Measurements from ENCODE around the gene RBM17.
"Not testable (repeated sequence)": the region's sequence is repeated elsewhere in the genome, so short reads cannot be mapped to it uniquely, and the experiment has no call there.

Gene RBM17

DNA sequence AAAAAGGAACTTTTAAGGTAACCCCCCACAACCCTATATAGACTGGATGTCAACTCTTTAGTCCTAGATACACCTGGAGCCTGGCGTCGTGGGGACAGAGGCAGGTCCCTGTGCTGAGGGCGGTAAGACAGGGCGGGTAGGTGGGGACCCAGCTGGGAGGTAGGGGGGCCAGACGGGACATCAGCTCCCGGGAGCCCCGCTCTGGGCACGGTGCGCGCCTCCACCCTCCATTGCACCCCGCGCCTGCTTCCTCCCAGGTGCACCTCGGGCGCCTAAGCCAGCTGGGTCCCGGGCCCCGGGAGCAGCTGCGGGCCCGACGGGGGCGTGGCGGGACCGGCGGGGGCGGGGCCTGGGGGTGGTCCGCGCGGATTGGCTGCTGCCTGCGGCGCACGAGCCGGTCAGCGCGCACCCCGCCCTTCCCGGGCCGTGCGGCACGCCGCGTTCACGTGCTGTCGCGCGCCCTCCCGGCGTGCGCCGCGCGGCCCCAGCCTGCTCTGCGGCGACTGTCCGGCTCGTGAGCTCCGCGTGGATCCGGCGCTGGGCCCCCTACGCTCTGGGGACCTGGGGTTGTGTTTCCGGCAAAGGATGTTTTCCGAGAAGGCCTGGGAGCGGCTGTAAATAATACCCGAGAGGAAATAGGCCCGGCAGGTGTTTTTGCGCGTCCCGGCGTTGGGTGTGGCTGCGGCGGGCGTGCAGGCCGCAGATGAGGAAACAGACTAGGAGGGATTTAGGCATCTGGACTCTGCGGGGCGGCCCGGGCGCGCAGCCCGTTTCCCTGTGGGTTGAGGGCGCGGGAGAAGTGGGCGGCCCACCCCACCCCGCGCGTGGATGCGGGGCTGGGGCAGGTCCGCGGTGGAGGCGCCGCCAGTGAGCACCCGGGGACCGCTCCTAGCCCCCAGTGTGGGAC is 74.8 kb downstream of the RBM17 start:
- DNase-seq (ENCODE audit: low read depth) = peak; percentile 86
- TF ChIP-seq, protein P1, sequence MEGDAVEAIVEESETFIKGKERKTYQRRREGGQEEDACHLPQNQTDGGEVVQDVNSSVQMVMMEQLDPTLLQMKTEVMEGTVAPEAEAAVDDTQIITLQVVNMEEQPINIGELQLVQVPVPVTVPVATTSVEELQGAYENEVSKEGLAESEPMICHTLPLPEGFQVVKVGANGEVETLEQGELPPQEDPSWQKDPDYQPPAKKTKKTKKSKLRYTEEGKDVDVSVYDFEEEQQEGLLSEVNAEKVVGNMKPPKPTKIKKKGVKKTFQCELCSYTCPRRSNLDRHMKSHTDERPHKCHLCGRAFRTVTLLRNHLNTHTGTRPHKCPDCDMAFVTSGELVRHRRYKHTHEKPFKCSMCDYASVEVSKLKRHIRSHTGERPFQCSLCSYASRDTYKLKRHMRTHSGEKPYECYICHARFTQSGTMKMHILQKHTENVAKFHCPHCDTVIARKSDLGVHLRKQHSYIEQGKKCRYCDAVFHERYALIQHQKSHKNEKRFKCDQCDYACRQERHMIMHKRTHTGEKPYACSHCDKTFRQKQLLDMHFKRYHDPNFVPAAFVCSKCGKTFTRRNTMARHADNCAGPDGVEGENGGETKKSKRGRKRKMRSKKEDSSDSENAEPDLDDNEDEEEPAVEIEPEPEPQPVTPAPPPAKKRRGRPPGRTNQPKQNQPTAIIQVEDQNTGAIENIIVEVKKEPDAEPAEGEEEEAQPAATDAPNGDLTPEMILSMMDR (conservative IDR thresholded peaks at IDR 0.05; ENCODE audit: low read length) = no peak
- H3K4me3 ChIP-seq (ENCODE audit: low read length) = peak overlapping the region; percentile 80

DNA sequence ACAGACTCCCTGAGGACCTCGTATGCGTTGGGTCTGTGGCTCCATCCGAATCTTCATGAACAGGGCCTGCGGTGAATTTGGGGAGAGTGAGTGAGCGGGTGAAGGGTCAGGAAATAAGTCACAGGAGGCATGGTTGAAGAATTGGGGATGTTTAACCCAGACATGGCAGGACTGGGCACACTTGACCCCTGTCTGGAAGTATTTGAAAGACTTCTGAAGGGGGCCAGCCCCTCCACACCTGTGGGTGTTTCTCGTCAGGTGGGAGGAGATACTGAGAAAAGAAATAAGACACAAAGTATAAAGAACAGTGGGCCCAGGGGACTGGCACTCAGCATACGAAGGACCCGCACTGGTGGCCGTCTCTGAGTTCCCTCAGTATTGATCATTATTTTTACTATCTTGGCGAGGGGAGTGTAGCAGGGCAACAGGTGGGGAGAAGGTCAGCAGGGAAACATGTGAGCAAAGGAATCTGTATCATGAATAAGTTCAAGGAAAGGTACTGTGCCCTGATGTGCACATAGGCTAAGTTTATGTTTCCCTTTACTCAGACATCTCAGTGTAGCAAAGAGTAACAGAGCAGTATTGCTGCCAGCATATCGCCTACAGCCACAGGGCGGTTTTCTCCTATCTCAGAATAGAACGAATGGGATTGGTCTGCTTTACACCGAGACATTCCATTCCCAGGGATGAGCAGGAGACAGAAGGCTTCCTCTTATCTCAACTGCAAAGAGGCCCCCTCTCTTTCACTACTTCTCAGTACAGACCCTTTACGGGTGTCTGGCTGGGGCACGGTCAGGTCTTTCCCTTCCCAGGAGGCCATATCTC is 75.6 kb downstream of the RBM17 start:
- DNase-seq (ENCODE audit: low read depth) = no peak
- peak overlapping the region; percentile 80 for H3K4me3 ChIP-seq (ENCODE audit: low read length)
- TF ChIP-seq, protein P1 (conservative IDR thresholded peaks at IDR 0.05; ENCODE audit: low read length) = no peak

DNA sequence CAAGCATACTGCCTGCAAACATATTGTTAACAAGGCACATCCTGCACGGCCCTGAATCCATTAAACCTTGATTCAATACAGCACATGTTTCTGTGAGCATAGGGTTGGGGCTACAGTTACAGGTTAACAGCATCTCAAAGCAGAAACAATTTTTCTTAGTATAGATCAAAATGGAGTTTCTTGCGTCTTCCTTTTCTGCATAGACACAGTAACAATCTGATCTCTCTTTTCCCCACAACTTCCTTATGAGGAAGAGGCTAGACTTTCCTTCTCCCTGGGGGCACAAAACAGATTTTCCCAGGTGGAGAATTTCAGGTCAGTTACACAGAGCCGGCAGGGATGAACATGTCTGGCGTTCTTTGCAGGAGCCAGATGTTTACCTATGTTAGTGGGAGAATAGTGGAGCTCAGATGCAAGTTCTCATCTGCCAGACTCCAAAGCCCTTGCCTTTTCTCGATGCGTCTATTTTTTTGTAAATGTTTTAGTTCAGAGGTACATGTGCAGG is 76.4 kb downstream of the RBM17 start:
- DNase-seq (ENCODE audit: low read depth) = no peak
- H3K4me3 ChIP-seq (ENCODE audit: low read length) = no peak overlapping the region
- TF ChIP-seq, protein P1 (conservative IDR thresholded peaks at IDR 0.05; ENCODE audit: low read length) = no peak

DNA sequence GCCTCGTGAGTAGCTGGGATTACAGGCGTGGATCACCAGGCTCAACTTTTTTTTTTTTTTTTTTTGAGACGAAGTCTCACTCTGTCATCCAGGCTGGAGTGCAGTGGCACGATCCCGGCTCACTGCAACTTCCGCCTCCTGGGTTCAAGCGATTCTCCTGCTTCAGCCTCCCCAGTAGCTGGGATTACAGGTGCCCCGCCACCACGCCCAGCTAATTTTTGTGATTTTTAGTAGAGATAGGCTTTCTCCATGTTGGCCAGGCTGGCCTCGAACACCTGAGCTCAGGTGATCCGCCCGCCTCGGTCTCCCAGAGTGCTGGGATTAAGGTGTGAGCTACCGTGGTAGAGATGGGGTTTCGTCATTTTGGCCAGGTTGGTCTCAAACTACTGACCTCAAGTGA is 77.1 kb downstream of the RBM17 start:
- DNase-seq (ENCODE audit: low read depth); H3K4me3 ChIP-seq (ENCODE audit: low read length): not testable (repeated sequence)

Data from AG10803 (cell line).